Smooth muscle cell (in vitro differentiated cells): Measurements from ENCODE around the gene RAPGEF4. TPM values are rescaled to one million over a fixed set of nuclear protein-coding genes. Genes with fewer than 3 reads are reported as not detected.

Experiments
- DNase-seq: peaks from one replicate; lab custom pipeline; 2025; ENCODE audit not compliant: unreplicated experiment; lab: John Stamatoyannopoulos, UW
- H2AFZ ChIP-seq: fragments of 200-600 bp; sonication (generic); 2 replicates; pipeline ENCODE4 v1.6.0; 2016; ENCODE audit warnings: antibody characterized with exemption, low read depth, mild to moderate bottlenecking
- H3F3A ChIP-seq: fragments of 200-600 bp; sonication (generic); 2 replicates; pipeline ENCODE4 v1.6.0; 2017; ENCODE audit warnings: antibody characterized with exemption, low read depth
- H3K27ac ChIP-seq: fragments of 200-600 bp; sonication (generic); 2 replicates; pipeline ENCODE4 v1.5.1; 2016; ENCODE audit warnings: low read depth, mild to moderate bottlenecking
- H3K27me3 ChIP-seq: fragments of 200-600 bp; sonication (generic); 2 replicates; pipeline ENCODE4 v1.6.1; 2016; ENCODE audit warnings: low read depth, mild to moderate bottlenecking
- H3K36me3 ChIP-seq: fragments of 200-600 bp; sonication (generic); 2 replicates; pipeline ENCODE4 v1.5.1; 2016; ENCODE audit warnings: low read depth
- H3K4me1 ChIP-seq: fragments of 200-600 bp; sonication (generic); 2 replicates; pipeline ENCODE4 v1.5.1; 2016; ENCODE audit warnings: low read depth
- H3K4me2 ChIP-seq: fragments of 200-600 bp; sonication (generic); 2 replicates; pipeline ENCODE4 v1.6.0; 2016; ENCODE audit warnings: mild to moderate bottlenecking
- H3K4me3 ChIP-seq: fragments of 200-600 bp; sonication (generic); 2 replicates; pipeline ENCODE4 v1.5.1; 2016; ENCODE audit warnings: mild to moderate bottlenecking
- H3K79me2 ChIP-seq: fragments of 200-600 bp; sonication (generic); 2 replicates; pipeline ENCODE4 v1.6.0; 2016; ENCODE audit warnings: low read depth, mild to moderate bottlenecking
- H3K9ac ChIP-seq: fragments of 200-600 bp; sonication (generic); 2 replicates; pipeline ENCODE4 v1.6.0; 2016; ENCODE audit warnings: low read depth
- H3K9me3 ChIP-seq: fragments of 200-600 bp; sonication (generic); replicated peaks from 2 replicates; pipeline ENCODE4 v1.5.1; 2016; ENCODE audit warnings: low read depth
- H4K20me1 ChIP-seq: fragments of 200-600 bp; sonication (generic); 2 replicates; pipeline ENCODE4 v1.6.0; 2016; ENCODE audit warnings: low read depth
- CTCF ChIP-seq: fragments of 200-600 bp; sonication (generic); IDR thresholded peaks from 2 replicates; pipeline ENCODE4 v1.5.1; 2017; ENCODE audit warnings: borderline replicate concordance, mild to moderate bottlenecking, antibody characterized with exemption; ENCODE audit not compliant: insufficient read depth, poor library complexity, severe bottlenecking
- WGBS: methylation state at CpG from one replicate; pipeline ENCODE4 v1.1.7; 2016; ENCODE audit warnings: low lambda C conversion rate; 5-methylcytosine and 5-hydroxymethylcytosine counted together
- polyA plus RNA-seq: library from polyadenylated mRNA; unstranded; fragments of >200 nt; fragmentation: Nextera tagmentation; extraction: Ambion mirVana; gene quantifications from 2 replicates; pipeline ENCODE4 v1.2.1, GENCODE V29; 2016
- total RNA-seq: library from RNA; depleted of rRNA; stranded (reverse); fragments of >200 nt; gene quantifications from 2 replicates; pipeline ENCODE4 v1.2.3, GENCODE V29; 2014

Gene RAPGEF4
- total and polyA plus RNA-seq, 2 experiments from 2014 or later, result 0.35 to 2.7 TPM

DNA sequence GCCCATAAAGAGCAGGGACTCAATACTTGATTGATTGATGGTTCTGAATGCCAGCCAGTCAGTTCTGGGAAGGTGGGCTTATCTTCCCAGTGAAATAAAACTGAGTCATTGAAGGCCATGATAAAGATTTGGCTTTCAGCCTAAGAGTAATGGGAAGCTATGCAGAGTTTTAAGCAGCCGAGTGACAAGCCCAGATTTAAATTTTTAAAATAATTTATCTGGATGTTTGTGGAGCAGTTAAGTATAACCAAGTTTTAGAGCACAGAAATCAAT is 122.8 kb downstream of the RAPGEF4 start:
- Histone ChIP-seq H4K20me1 (no peaks in the 10 kb centered on the region), H3K4me3 (no peak overlapping the region), H3K79me2 (no peaks in the 10 kb centered on the region), H3K9ac (no peak overlapping the region), H2AFZ (no peak overlapping the region), H3K4me1 (no peaks in the 10 kb centered on the region), H3K27me3 (peaks cover 5% of the 10 kb centered on the region), H3K9me3 (no peaks in the 10 kb centered on the region), H3K27ac (peak overlapping the region; percentile 66), H3K36me3 (no peaks in the 10 kb centered on the region), H3K4me2 (peak overlapping the region; percentile 24), H3F3A (peaks cover 7% of the 10 kb centered on the region)
- WGBS, result 37% methylated on average over 1 of the region's 1 CpG
- no peak for TF ChIP-seq CTCF
- no peak for DNase-seq

DNA sequence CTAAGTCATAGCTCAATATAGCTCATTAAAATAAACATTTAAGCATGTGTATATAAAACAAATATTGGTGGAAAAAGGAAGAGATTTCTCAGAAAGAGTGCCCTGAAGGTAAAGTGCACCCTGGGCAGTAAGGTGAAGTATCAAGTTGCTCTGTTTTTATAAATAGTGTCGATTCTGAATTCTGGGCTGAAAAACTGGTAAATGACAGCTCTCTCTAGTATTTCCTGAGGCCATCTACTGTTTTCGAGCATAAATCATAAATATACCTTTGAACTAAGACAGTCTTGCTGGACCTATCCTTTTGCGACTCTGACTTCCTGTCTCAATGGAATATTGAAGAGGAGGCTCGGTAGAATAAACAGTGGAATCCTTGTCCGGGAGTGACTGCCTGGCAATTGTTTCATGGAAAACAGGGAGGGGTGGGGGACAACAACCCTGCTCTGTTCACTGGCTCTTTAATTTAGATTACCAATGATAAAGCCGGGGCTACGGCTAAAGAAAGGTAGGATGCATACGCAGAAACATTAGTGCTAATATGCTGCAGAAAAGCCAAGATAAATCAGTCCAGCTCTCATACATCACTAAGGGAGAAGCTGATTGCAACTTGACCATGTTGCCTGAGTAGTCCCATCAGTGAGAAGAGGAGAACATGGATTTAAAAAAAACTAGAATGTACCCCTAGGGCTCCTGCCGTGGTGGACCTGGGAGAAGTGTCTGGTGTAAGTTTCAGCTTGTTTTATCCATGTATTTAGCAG is 124.1 kb downstream of the RAPGEF4 start:
- H2AFZ ChIP-seq, result peak overlapping the region; percentile 13
- H3K4me3 ChIP-seq, result no peak overlapping the region
- TF ChIP-seq CTCF, result no peak
- H3K4me2 ChIP-seq, result peak overlapping the region; percentile 47
- no peaks in the 10 kb centered on the region for H3K79me2 ChIP-seq
- no peaks in the 10 kb centered on the region for H3K9me3 ChIP-seq
- no peaks in the 10 kb centered on the region for H4K20me1 ChIP-seq
- WGBS, result 51% methylated on average over 9 of the region's 9 CpGs
- no peaks in the 10 kb centered on the region for H3K36me3 ChIP-seq
- H3K27ac ChIP-seq, result no peak overlapping the region
- H3K27me3 ChIP-seq, result peaks cover 5% of the 10 kb centered on the region
- no peak overlapping the region for H3K9ac ChIP-seq
- H3F3A ChIP-seq, result peaks cover 7% of the 10 kb centered on the region
- DNase-seq, result no peak
- no peaks in the 10 kb centered on the region for H3K4me1 ChIP-seq

- peaks cover 5% of the 10 kb centered on the region for H3K27me3 ChIP-seq
These were observed 124.7 kb downstream of the RAPGEF4 start for GRCh38 chr2:172860336-172860707.

More at GRCh38 chr2:172860336-172860707, 124.7 kb downstream of the RAPGEF4 start:
- peaks cover 7% of the 10 kb centered on the region for H3F3A ChIP-seq
- no peaks in the 10 kb centered on the region for H3K4me1 ChIP-seq
- no peak overlapping the region for H3K27ac ChIP-seq
- no peak for TF ChIP-seq CTCF
- DNase-seq, result no peak
- no peak overlapping the region for H3K9ac ChIP-seq
- WGBS, result 50% methylated on average over 2 of the region's 2 CpGs
- no peaks in the 10 kb centered on the region for H3K36me3 ChIP-seq
- H4K20me1 ChIP-seq, result no peaks in the 10 kb centered on the region
- no peaks in the 10 kb centered on the region for H3K79me2 ChIP-seq
- peak overlapping the region; percentile 10 for H2AFZ ChIP-seq
- no peaks in the 10 kb centered on the region for H3K9me3 ChIP-seq
- H3K4me2 ChIP-seq, result peak overlapping the region; percentile 47
- no peak overlapping the region for H3K4me3 ChIP-seq
